HG03432 (cell line): Measurements from ENCODE around the gene ZFYVE27.

Source experiments
- ATAC-seq: cut with Tn5 transposase; IDR thresholded peaks from one replicate; pipeline ENCODE4 v1.9.1; 2021; ENCODE audit warnings: mild to moderate bottlenecking, moderate library complexity; ENCODE audit not compliant: unreplicated experiment

Gene ZFYVE27

DNA sequence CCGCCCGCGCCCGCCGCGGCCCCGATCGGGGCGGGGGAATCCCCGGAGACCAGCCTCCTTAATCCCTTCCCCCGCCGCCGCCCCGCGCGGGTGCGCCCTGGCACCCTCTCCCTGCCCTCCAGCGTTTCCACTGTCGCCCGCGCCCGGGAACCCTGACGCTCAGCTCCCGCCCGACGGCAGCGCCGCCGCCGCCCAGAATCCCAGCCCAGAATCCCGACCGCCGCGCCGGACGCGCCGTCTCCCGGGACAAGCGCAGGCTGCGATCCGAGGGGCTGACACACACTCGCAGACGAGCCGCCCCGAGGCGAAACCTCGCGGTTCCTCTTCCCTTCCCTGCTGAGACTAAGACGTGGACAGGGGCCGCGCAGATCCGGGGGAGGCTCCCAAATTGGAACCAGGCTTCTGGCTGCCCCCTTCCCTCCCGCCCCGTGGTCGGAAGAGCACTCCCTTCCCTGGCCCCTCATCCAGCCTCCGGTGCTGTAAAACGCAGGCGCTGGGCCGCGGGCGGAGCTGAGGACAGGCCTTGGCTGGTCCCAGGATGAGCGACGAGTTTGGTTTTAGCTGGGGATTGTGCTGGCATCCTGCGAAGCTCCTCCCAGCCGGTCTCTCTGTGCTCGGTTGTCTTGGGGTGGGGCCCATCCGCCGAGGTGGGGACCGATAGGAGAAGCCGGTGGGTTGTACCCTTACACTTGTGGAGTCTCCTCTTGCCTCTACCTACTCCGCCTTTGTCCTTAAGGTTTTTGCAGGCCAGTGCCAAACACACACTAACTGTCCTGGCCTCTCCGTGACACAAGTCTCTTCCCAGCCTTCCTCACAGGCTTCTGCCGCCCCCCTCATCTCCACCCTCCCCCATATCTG, 22.3 kb upstream of the ZFYVE27 start:
- peak; percentile 53 for ATAC-seq

DNA sequence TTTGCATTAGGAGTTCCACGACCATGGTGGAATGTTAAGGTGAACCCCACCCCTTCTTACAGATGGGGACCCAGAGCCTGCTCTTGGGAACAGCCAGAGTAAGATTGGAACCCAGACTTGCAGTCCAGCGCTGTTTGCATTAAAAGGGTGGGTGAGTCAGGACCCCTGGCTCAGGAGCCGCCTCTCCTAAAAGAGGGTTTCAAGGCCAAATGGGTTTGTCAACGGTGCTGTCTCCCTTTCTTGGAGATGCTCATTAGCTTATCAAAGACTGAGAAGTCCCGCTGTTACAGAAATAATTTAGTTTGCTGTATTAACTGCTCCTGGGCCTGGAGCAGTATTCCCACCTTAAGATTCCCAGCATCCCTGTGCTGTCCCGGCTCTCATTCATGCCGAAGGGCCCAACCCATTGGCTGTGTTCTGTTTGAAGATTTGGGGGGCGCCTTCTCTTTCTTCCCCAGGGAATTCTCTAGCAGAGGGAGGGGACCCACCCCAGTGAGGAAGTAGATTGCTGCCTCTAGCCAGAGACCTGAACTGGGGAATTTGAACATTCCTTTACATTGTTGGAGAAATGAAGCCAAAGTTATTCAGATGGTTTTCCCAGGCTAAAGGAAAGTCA, 21.6 kb upstream of the ZFYVE27 start:
- no peak for ATAC-seq

DNA sequence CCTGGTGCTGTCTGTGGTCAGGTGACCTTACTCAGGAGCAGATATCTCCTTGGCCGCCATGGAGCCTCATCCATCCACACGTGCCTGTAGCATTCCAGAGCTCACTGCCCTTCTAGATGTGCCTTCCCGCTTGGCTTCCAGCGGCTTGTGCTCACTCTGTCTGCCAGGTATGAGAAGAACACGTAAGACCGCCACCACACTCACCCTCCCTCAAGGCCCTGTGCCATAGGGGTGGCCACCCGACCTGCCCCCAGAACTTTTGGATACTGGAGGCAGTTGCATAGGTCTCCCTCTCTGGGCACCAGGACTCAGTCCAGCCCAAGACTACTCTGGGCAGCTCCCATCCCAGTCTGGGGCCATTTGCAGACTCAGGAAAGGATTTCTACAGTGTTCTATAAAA, 19.3 kb upstream of the ZFYVE27 start:
- ATAC-seq: no peak

GRCh38 chr10:97718178-97718577, 18.8 kb upstream of the ZFYVE27 start:
- ATAC-seq: no peak

- no peak for ATAC-seq
Observed at GRCh38 chr10:97718659-97719142, 18.2 kb upstream of the ZFYVE27 start.

GRCh38 chr10:97719602-97720001, 17.3 kb upstream of the ZFYVE27 start:
- ATAC-seq: no peak

- no peak for ATAC-seq
Observed at GRCh38 chr10:97721871-97722780, 14.8 kb upstream of the ZFYVE27 start.

DNA sequence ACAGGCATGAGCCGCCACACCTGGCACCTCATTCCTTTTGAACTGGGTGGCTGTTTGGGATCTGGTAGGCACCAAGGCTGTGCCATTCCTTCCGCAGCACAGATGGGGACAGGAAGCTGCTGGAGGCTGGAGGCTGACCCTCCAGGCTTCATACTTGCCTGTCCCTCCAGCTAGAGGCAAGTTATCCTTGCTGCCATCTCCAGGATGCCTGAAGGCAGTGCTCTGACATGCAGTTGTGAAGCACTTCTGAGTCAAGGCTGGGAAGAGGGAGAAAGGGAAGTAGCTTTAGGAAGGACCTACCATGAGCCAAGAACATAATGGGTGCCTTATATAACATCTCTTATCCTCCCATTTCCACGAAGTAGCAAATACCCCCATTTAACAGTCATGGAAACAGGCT, 13.9 kb upstream of the ZFYVE27 start:
- ATAC-seq: no peak

DNA sequence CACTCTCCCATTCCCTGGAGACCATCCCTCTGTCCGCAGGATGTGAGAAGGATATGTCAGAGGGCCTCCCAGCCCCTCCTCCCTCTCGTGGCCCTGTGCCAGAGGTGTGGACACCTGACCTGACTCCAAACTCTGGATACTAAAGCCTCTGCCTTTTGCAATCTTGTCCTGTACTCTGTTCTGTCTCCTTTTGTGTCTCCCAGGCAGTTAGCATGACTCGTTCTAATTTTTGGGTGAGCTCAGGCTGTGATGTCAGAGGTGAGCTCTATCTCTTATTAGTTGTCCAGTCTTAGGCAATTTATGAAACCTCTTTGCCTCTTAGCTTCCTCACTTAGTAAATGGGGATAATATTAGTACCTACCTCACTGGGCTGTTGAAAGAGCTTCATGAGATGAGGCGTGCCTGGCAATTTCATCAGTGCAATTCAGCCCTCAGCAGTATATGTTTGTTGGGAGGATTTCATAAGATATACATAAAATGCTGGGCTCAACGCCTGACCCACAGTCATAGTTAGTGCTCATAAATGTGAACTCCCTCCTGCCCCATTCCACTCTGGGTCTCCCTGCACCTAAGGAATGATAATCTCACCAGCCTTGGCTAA, 12.5 kb upstream of the ZFYVE27 start:
- no peak for ATAC-seq

DNA sequence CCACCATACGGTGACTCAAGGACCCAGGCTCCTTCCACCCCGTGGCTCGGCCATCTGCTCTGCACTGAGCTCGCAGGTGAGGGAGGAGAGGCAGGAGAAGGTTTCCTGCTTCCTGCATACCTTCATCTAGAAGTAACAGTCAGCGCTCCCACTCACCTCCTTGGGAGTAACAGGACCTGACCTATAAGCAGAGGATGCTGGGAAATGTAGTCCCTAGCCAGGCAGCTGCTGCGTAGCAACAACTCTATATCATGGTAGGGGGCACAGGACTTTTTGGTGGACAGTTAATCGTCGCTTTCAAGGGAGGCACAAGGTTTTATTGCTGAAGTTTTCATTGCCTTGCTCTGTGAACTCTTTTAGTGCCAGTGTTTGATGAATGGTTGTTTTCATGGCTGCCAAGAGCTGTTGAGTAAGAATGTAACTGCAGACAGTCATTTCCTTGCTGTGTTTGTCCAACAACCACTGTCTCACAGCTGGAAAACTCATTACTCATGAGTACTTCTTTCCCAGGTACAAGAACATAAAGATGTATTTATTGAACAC, 10.2 kb upstream of the ZFYVE27 start:
- no peak for ATAC-seq

GRCh38 chr10:97729014-97729413, 7.9 kb upstream of the ZFYVE27 start:
- no peak for ATAC-seq

DNA sequence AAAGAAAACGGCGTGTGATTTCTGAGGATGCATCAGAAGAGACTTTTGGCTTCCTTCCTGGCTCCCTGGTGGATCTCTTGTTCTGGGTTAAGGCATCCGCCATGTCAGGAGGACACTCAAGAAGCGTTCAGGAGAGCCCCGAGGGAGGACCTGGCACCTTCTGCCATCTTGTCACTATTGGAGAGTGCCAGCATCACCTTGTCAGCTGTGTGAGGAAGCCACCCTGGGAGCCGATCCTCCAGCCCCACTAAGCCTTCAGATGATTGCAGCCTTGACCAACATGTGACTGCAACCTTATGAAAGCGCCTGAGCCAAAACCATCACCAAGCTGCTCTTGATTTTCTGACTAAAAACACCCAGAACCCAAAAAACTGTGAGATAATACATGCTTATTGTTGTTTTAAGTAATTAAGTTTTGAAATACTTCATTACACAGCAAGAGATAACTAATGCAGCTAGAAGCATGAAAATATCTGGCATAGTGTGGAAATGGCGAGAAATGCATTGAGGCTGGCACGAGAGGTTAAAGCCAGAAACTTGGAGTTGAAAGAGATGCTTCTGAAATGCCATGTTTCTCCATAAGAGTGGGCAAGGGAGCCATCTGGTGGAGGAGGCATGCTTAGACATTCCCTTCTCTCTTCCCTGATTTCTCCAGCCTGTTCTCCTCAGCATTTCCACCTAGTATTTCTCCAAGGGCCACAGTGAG, 5.4 kb upstream of the ZFYVE27 start:
- ATAC-seq: no peak

DNA sequence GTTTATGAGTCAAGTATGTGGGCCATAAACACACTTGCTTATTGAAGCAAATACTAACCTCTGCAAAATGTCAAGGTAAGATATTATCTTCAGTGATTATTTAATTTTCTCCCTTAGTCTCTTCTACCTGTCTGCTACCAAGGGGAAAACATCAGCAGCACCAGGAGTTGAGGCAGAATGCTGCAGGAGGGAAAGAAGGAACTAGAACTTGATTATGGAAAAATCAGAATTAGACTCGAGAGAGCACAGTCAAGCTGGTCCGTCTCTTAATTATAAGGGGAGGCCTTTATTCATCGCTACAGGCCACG, 4.9 kb upstream of the ZFYVE27 start:
- no peak for ATAC-seq

DNA sequence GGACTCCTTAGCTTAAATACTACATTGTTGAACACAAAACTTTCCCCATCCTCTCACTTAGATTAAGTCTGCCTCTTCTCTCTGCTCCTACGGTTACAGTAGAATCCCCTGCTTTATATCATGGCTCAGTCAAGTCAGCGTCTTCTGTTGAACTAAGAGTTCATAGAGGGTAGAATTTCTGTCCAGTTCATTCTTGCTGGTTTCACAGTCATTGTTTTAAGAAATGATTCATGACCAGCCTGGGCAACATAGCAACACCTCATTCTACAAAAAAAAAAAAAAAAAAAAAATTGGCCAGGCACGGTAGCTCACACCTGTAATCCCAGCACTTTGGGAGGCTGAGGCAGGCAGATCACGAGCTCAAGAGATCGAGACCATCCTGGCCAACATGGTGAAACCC, 3.7 kb upstream of the ZFYVE27 start:
- no peak for ATAC-seq

- no peak for ATAC-seq
Observed at GRCh38 chr10:97734021-97734420, 2.9 kb upstream of the ZFYVE27 start.

DNA sequence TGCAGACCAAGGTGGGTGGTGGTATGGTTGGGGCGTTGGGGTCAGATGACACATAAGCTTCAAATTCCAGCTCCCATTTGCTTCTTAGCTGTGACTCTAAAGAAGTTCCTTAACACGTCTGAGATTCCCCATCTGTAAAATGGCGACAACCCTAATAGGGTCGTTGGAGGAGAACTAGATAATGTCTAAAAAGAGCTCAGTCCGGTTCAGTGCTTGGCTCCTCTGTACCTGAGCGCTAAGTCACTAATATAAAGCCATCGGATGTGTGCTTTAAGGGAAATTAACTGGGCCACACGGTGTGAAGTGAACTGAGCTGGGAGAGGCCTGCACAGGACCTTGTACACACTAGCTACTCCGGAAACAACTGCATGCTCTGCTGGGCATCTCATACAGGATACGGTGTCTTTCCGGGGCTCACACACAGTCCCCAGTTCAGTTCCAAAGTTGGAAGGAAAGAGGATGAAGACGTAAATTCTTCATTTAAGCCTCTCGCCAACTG, 476 bp upstream of the ZFYVE27 start:
- ATAC-seq: peak; percentile 4

DNA sequence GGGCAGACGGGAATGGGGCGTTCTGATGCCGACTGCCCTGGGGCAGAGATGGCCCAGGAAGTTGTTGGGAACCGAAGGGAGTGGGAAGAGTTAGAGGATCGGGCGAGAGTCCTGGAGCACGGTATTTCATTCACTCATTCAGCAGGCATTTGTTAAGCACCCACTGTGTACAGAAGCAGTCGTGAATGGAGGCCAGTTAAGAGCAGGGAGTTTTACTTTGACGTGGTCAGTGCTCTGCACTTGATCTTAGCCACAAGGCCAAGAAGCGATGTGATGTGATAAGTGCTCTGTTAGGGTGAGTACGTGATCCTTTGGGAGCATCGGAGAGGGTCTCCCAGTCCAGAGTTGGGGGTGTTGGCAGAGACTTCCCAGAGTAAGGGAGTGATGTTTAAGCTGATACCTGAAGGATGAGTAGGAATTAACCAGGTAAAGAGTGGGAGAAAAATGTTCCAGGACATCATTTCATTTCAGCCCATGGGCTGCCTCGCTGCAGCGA, 890 bp downstream of the ZFYVE27 start:
- ATAC-seq: peak; percentile 7

DNA sequence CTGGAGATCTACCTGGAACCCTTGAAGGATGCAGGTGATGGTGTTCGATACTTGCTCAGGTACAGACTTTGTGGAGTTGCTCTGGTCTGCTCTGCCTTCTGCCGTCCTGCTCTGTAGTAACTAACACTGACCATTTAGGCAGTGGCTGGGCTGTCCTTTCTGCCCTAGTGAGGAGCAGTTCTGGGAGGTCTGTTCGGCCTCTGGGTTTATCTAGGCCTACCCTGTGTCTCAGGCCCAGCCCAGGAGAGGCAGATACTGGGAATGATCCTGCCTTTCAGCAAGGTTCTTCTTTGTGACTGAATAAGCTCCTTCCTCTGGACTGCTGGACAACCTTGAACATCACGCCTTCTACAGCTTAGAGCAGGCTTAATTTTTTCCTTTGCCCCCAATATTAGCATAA, 1.7 kb downstream of the ZFYVE27 start:
- ATAC-seq: no peak

DNA sequence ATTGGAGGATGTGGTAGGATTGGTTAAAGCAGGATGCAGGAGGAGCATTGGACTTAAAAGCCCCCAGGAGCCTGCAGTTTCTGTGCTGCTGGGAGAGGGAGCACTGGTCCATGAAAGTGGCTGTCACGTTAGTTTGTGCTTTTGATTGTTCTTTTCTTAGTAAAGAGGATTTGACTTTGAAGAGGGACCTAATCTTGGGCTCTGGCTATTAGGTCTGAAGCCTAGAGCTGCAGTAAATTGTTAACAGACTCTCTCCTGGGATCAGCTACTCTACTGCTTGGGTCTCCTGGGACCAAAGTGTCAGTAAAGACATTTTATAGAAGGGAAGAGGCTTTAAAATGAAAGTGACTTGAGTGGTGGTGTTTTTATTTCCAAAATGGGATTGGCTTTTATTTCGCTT, 3.7 kb downstream of the ZFYVE27 start:
- no peak for ATAC-seq
